HEK293 (cell line): Measurements from ENCODE around the gene PCBP3.

ENCODE experiments used
- CTCF ChIA-PET: fragments of 350-600 bp; formaldehyde crosslinking; extraction: SDS; loops from one replicate; lab custom pipeline; 2021; ENCODE audit warnings: antibody characterized with exemption; lab: Yijun Ruan, JAX
- POLR2A ChIA-PET: fragments of 300-600 bp; formaldehyde crosslinking; extraction: SDS; loops from one replicate; lab custom pipeline; 2020; ENCODE audit warnings: antibody characterized with exemption, inconsistent platforms; lab: Yijun Ruan, JAX
- H3K27ac ChIP-seq: fragments of 200-500 bp; sonication (Bioruptor generic); 2 replicates; pipeline ENCODE4 v1.5.1; 2014; ENCODE audit warnings: low read depth, low read length, control low read depth, inconsistent platforms; ENCODE audit errors: extremely low read depth
- H3K36me3 ChIP-seq, 2 experiments: fragments of 200-500 bp in 1 of 2; sonication (Bioruptor generic) in 1 of 2; 1 replicate in 1 of 2; 2 replicates in 1 of 2; pipeline ENCODE4 v1.5.1; 2014 to 2017; ENCODE audit warnings: inconsistent platforms in 2 of 2, low read length in 2 of 2; ENCODE audit not compliant: control insufficient read depth in 2 of 2, insufficient read depth in 1 of 2
- H3K4me1 ChIP-seq: fragments of 200-500 bp; sonication (Bioruptor generic); 2 replicates; pipeline ENCODE4 v1.5.1; 2014; ENCODE audit warnings: mild to moderate bottlenecking, low read length, inconsistent platforms; ENCODE audit not compliant: control insufficient read depth, insufficient read depth
- H3K4me3 ChIP-seq: 2 replicates; pipeline ENCODE4 v1.5.1; 2011; ENCODE audit warnings: low read depth, mild to moderate bottlenecking, control low read depth, low read length, moderate library complexity
- H3K9me3 ChIP-seq: fragments of 200-500 bp; sonication (Bioruptor generic); 2 replicates; pipeline ENCODE4 v1.5.1; 2014; ENCODE audit warnings: low read depth, low read length, inconsistent platforms; ENCODE audit not compliant: control insufficient read depth, insufficient read depth
- GLIS2 ChIP-seq: fragments of 450-650 bp; formaldehyde crosslinking; IDR thresholded peaks from 2 replicates; pipeline ENCODE4 v1.5.1; 2016; ENCODE audit warnings: missing biosample characterization, missing genetic modification characterization
- KLF7 ChIP-seq: fragments of 450-650 bp; formaldehyde crosslinking; IDR thresholded peaks from 2 replicates; pipeline ENCODE4 v1.5.1; 2016; ENCODE audit warnings: missing biosample characterization, missing genetic modification characterization, borderline replicate concordance
- KLF9 ChIP-seq: fragments of 450-650 bp; formaldehyde crosslinking; IDR thresholded peaks from 2 replicates; pipeline ENCODE4 v1.5.1; 2016; ENCODE audit warnings: missing biosample characterization, missing genetic modification characterization, low read depth
- SETDB1 ChIP-seq: IDR thresholded peaks from one replicate; pipeline ENCODE4 v1.6.1; 2017; ENCODE audit warnings: mild to moderate bottlenecking, low read length, moderate library complexity, mixed read lengths; ENCODE audit not compliant: insufficient read length
- ZBTB20 ChIP-seq: fragments of 450-650 bp; formaldehyde crosslinking; IDR thresholded peaks from 2 replicates; pipeline ENCODE4 v1.5.1; 2016; ENCODE audit warnings: missing biosample characterization, missing genetic modification characterization
- ZBTB48 ChIP-seq: fragments of 450-650 bp; formaldehyde crosslinking; IDR thresholded peaks from 2 replicates; pipeline ENCODE4 v1.5.1; 2016; ENCODE audit warnings: missing biosample characterization, missing genetic modification characterization
- ZNF184 ChIP-seq: fragments of 450-650 bp; IDR thresholded peaks from 2 replicates; pipeline ENCODE4 v1.5.1; 2018; ENCODE audit warnings: missing biosample characterization, mild to moderate bottlenecking, missing genetic modification characterization
- ZNF2 ChIP-seq: fragments of 450-650 bp; formaldehyde crosslinking; IDR thresholded peaks from 2 replicates; pipeline ENCODE4 v1.5.1; 2016; ENCODE audit warnings: missing biosample characterization, missing genetic modification characterization
- ZNF211 ChIP-seq: fragments of 450-650 bp; formaldehyde crosslinking; IDR thresholded peaks from 2 replicates; pipeline ENCODE4 v1.5.1; 2016; ENCODE audit warnings: low read depth, missing biosample characterization, missing genetic modification characterization
- ZNF223 ChIP-seq: fragments of 450-650 bp; formaldehyde crosslinking; IDR thresholded peaks from 2 replicates; pipeline ENCODE4 v1.5.1; 2016; ENCODE audit warnings: missing biosample characterization, missing genetic modification characterization
- ZNF311 ChIP-seq: fragments of 450-650 bp; formaldehyde crosslinking; IDR thresholded peaks from 2 replicates; pipeline ENCODE4 v1.5.1; 2017; ENCODE audit warnings: missing biosample characterization, missing genetic modification characterization, borderline replicate concordance
- ZNF394 ChIP-seq: fragments of 450-650 bp; formaldehyde crosslinking; IDR thresholded peaks from 2 replicates; pipeline ENCODE4 v1.5.1; 2016; ENCODE audit warnings: missing biosample characterization, missing genetic modification characterization, mild to moderate bottlenecking, moderate library complexity, borderline replicate concordance
- ZNF404 ChIP-seq: fragments of 450-650 bp; formaldehyde crosslinking; IDR thresholded peaks from 2 replicates; pipeline ENCODE4 v1.5.1; 2017; ENCODE audit warnings: missing biosample characterization, missing genetic modification characterization
- ZNF433 ChIP-seq: fragments of 450-650 bp; formaldehyde crosslinking; IDR thresholded peaks from 2 replicates; pipeline ENCODE4 v1.5.1; 2016; ENCODE audit warnings: missing biosample characterization, missing genetic modification characterization, low read depth
- ZNF501 ChIP-seq: fragments of 450-650 bp; formaldehyde crosslinking; IDR thresholded peaks from 2 replicates; pipeline ENCODE4 v1.5.1; 2016; ENCODE audit warnings: missing biosample characterization, missing genetic modification characterization
- ZNF544 ChIP-seq: fragments of 450-650 bp; formaldehyde crosslinking; IDR thresholded peaks from 2 replicates; pipeline ENCODE4 v1.5.0; 2017; ENCODE audit warnings: missing biosample characterization, missing genetic modification characterization
- TF ChIP-seq, protein P1 (sequence below): fragments of 450-650 bp; formaldehyde crosslinking; IDR thresholded peaks from 2 replicates; pipeline ENCODE4 v1.5.1; 2016; ENCODE audit warnings: missing biosample characterization, missing genetic modification characterization, borderline replicate concordance
- TF ChIP-seq, protein P2 (sequence below): fragments of 450-650 bp; formaldehyde crosslinking; IDR thresholded peaks from 2 replicates; pipeline ENCODE4 v1.5.1; 2017; ENCODE audit warnings: missing biosample characterization, missing genetic modification characterization
- TF ChIP-seq, protein P3 (sequence below): fragments of 450-650 bp; formaldehyde crosslinking; IDR thresholded peaks from 2 replicates; pipeline ENCODE4 v1.5.1; 2016; ENCODE audit warnings: missing biosample characterization, missing genetic modification characterization
- TF ChIP-seq, protein P4 (sequence below): fragments of 450-650 bp; formaldehyde crosslinking; IDR thresholded peaks from 2 replicates; pipeline ENCODE4 v1.5.1; 2016; ENCODE audit warnings: missing biosample characterization, missing genetic modification characterization
- TF ChIP-seq, protein P5 (sequence below): fragments of 450-650 bp; formaldehyde crosslinking; IDR thresholded peaks from 2 replicates; pipeline ENCODE4 v1.5.1; 2016; ENCODE audit warnings: missing biosample characterization, missing genetic modification characterization

PCBP3 gene

DNA sequence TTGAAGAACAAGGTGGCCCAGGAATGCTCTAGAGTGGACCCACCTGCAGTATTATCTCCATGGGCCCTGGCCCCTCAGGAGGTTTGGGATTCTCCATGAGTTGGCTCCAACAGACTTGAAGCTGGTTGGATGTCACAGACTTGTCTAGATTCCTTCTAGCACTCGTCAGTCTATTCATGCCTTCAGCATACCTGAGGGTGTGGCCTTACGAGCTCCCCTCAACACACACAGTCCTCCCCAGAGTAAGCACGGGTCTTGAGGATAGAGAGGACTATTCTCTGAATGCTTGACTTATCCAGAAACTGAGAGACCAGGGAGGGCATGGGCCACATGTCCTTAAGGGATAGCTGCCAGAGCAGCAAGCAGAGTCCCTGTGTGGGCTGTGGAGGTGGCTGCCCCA, 292.1 kb downstream of the PCBP3 start (continued):
- TF ChIP-seq, protein P1, sequence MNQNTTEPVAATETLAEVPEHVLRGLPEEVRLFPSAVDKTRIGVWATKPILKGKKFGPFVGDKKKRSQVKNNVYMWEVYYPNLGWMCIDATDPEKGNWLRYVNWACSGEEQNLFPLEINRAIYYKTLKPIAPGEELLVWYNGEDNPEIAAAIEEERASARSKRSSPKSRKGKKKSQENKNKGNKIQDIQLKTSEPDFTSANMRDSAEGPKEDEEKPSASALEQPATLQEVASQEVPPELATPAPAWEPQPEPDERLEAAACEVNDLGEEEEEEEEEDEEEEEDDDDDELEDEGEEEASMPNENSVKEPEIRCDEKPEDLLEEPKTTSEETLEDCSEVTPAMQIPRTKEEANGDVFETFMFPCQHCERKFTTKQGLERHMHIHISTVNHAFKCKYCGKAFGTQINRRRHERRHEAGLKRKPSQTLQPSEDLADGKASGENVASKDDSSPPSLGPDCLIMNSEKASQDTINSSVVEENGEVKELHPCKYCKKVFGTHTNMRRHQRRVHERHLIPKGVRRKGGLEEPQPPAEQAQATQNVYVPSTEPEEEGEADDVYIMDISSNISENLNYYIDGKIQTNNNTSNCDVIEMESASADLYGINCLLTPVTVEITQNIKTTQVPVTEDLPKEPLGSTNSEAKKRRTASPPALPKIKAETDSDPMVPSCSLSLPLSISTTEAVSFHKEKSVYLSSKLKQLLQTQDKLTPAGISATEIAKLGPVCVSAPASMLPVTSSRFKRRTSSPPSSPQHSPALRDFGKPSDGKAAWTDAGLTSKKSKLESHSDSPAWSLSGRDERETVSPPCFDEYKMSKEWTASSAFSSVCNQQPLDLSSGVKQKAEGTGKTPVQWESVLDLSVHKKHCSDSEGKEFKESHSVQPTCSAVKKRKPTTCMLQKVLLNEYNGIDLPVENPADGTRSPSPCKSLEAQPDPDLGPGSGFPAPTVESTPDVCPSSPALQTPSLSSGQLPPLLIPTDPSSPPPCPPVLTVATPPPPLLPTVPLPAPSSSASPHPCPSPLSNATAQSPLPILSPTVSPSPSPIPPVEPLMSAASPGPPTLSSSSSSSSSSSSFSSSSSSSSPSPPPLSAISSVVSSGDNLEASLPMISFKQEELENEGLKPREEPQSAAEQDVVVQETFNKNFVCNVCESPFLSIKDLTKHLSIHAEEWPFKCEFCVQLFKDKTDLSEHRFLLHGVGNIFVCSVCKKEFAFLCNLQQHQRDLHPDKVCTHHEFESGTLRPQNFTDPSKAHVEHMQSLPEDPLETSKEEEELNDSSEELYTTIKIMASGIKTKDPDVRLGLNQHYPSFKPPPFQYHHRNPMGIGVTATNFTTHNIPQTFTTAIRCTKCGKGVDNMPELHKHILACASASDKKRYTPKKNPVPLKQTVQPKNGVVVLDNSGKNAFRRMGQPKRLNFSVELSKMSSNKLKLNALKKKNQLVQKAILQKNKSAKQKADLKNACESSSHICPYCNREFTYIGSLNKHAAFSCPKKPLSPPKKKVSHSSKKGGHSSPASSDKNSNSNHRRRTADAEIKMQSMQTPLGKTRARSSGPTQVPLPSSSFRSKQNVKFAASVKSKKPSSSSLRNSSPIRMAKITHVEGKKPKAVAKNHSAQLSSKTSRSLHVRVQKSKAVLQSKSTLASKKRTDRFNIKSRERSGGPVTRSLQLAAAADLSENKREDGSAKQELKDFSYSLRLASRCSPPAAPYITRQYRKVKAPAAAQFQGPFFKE (tag by site-specific recombination), result no peak
- no peak for TF ChIP-seq KLF7 (tag by site-specific recombination)
- TF ChIP-seq, protein P2, sequence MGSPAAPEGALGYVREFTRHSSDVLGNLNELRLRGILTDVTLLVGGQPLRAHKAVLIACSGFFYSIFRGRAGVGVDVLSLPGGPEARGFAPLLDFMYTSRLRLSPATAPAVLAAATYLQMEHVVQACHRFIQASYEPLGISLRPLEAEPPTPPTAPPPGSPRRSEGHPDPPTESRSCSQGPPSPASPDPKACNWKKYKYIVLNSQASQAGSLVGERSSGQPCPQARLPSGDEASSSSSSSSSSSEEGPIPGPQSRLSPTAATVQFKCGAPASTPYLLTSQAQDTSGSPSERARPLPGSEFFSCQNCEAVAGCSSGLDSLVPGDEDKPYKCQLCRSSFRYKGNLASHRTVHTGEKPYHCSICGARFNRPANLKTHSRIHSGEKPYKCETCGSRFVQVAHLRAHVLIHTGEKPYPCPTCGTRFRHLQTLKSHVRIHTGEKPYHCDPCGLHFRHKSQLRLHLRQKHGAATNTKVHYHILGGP (tag by site-specific recombination), result no peak
- TF ChIP-seq ZNF433 (tag by site-specific recombination), result no peak
- TF ChIP-seq ZBTB48, result no peak
- no peak for TF ChIP-seq GLIS2
- TF ChIP-seq ZNF223 (tag by site-specific recombination), result no peak
- peak; percentile 65 for TF ChIP-seq SETDB1
- no peak for TF ChIP-seq ZNF394 (tag by site-specific recombination)
- no peak for TF ChIP-seq ZNF501
- no peak for TF ChIP-seq KLF9 (tag by site-specific recombination)
- TF ChIP-seq ZNF544 (tag by site-specific recombination), result no peak
- no peak for TF ChIP-seq ZNF311 (tag by site-specific recombination)
- TF ChIP-seq ZNF404 (tag by site-specific recombination), result no peak
- TF ChIP-seq ZNF184, result 0 out of 2 replicates have a peak, but pooled peaks have one; percentile 40
- no peak for TF ChIP-seq ZBTB20

DNA sequence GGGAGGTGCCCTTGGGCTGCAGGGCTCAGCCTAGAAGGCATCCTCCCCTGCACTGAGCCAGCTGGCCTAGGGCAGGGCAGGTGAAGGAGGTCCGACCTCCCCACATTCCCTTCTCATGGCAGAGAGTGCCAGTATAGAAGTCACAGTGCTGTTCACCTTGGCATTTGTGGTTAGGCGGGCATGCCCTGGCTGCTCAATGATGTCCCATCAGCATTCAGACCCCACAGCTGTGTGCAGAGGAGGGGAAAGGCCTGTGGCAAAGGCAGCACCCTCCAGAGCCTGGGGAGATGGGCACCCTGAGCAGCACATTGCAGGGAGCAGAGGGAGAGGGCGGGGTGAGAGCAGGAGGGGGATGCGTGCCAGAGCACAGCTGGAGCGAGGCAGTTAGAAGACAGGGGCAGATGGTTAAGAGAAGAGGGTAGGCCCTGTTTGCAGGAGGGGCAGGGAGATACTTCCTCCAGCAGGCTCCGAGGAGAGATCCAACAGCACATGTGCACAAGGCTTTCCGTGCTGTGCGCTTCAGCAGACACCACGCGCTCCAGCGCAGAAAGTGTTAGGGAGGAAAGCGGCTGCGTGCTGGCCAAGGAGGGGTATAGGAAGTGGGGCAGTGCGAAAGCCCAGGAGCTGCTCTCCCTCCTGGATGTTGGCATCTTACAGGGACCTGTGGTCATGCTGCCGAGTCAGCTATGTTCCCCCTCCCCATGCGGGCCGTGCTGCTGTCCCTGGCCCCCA, 294.4 kb downstream of the PCBP3 start:
- Histone ChIP-seq H3K36me3 (no peaks in the 10 kb centered on the region), H3K27ac (no peak overlapping the region), H3K4me3 (no peak overlapping the region), H3K9me3 (no peaks in the 10 kb centered on the region), H3K4me1 (no peaks in the 10 kb centered on the region)
- POLR2A ChIA-PET, result no interaction called here
- CTCF ChIA-PET, result no interaction called here
- TF ChIP-seq ZNF394 (tag by site-specific recombination) (no peak), ZNF211 (tag by site-specific recombination) (no peak), ZNF2 (no peak)
- TF ChIP-seq, protein P3, sequence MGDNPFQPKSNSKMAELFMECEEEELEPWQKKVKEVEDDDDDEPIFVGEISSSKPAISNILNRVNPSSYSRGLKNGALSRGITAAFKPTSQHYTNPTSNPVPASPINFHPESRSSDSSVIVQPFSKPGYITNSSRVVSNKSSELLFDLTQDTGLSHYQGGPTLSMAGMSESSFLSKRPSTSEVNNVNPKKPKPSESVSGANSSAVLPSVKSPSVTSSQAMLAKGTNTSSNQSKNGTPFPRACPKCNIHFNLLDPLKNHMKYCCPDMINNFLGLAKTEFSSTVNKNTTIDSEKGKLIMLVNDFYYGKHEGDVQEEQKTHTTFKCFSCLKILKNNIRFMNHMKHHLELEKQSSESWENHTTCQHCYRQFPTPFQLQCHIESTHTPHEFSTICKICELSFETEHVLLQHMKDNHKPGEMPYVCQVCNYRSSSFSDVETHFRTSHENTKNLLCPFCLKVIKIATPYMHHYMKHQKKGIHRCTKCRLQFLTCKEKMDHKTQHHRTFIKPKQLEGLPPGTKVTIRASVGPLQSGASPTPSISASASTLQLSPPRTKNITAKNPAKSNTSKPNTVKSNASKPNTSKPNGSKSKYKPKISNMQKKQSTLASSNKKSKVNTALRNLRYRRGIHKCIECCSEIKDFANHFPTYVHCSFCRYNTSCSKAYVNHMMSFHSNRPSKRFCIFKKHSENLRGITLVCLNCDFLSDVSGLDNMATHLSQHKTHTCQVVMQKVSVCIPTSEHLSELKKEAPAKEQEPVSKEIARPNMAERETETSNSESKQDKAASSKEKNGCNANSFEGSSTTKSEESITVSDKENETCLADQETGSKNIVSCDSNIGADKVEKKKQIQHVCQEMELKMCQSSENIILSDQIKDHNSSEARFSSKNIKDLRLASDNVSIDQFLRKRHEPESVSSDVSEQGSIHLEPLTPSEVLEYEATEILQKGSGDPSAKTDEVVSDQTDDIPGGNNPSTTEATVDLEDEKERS (tag by site-specific recombination), result no peak
- TF ChIP-seq, protein P4, sequence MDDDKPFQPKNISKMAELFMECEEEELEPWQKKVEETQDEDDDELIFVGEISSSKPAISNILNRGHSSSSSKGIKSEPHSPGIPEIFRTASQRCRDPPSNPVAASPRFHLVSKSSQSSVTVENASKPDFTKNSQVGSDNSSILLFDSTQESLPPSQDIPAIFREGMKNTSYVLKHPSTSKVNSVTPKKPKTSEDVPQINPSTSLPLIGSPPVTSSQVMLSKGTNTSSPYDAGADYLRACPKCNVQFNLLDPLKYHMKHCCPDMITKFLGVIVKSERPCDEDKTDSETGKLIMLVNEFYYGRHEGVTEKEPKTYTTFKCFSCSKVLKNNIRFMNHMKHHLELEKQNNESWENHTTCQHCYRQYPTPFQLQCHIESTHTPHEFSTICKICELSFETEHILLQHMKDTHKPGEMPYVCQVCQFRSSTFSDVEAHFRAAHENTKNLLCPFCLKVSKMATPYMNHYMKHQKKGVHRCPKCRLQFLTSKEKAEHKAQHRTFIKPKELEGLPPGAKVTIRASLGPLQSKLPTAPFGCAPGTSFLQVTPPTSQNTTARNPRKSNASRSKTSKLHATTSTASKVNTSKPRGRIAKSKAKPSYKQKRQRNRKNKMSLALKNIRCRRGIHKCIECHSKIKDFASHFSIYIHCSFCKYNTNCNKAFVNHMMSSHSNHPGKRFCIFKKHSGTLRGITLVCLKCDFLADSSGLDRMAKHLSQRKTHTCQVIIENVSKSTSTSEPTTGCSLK (tag by site-specific recombination), result no peak
- TF ChIP-seq, protein P5, sequence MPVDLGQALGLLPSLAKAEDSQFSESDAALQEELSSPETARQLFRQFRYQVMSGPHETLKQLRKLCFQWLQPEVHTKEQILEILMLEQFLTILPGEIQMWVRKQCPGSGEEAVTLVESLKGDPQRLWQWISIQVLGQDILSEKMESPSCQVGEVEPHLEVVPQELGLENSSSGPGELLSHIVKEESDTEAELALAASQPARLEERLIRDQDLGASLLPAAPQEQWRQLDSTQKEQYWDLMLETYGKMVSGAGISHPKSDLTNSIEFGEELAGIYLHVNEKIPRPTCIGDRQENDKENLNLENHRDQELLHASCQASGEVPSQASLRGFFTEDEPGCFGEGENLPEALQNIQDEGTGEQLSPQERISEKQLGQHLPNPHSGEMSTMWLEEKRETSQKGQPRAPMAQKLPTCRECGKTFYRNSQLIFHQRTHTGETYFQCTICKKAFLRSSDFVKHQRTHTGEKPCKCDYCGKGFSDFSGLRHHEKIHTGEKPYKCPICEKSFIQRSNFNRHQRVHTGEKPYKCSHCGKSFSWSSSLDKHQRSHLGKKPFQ (tag by site-specific recombination), result no peak
